HG02943 (cell line): ENCODE results near the gene CMC1.
A peak's percentile ranks its signal among the peaks of the same experiment; 100 is the strongest.
"Not testable (repeated sequence)": the region's sequence is repeated elsewhere in the genome, so short reads cannot be mapped to it uniquely, and the experiment has no call there.

Experiments used
- ATAC-seq: cut with Tn5 transposase; IDR thresholded peaks from one replicate; pipeline ENCODE4 v1.9.1; 2021; ENCODE audit warnings: mild to moderate bottlenecking, low read depth, moderate library complexity; ENCODE audit not compliant: unreplicated experiment

The CMC1 gene

DNA sequence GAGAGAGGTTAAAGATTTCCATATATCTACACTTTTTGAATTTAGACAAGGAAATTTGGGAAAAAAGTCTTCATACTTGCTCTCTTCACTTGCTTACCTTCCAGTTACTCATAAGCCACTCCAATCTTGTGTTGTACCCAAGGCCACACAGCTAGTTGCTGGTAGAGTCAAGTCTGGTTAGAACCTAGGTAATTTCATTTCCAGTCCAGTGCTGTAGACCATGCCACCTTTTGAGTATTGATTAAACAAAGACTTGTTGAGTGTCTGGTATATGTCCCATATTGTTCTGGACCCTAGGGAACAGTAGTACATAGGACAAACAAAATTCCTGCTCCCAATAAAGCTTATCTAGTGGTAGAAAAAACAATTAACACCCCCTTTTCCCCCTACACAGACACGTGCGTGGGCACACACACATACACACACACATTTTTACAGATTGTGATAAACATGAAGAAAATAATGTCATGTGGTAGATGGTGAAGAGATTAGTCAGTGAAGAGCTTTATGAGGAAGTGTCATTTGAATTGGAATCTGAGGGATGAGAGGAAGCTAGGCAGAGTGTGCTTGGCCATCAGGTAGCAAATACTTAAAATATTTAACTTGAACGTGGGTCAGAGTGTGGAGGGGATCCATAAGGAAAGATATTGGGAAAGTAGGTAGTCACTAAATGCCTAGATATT lies 2.1 kb downstream of the CMC1 start:
- ATAC-seq = no peak

- ATAC-seq = no peak
These were observed 3.1 kb downstream of the CMC1 start for GRCh38 chr3:28244491-28244890.

GRCh38 chr3:28247286-28247685 lies 5.9 kb downstream of the CMC1 start:
- no peak for ATAC-seq

- no peak for ATAC-seq
These were observed 9.6 kb downstream of the CMC1 start for GRCh38 chr3:28250999-28251398.

GRCh38 chr3:28252001-28252431 lies 10.6 kb downstream of the CMC1 start:
- no peak for ATAC-seq

DNA sequence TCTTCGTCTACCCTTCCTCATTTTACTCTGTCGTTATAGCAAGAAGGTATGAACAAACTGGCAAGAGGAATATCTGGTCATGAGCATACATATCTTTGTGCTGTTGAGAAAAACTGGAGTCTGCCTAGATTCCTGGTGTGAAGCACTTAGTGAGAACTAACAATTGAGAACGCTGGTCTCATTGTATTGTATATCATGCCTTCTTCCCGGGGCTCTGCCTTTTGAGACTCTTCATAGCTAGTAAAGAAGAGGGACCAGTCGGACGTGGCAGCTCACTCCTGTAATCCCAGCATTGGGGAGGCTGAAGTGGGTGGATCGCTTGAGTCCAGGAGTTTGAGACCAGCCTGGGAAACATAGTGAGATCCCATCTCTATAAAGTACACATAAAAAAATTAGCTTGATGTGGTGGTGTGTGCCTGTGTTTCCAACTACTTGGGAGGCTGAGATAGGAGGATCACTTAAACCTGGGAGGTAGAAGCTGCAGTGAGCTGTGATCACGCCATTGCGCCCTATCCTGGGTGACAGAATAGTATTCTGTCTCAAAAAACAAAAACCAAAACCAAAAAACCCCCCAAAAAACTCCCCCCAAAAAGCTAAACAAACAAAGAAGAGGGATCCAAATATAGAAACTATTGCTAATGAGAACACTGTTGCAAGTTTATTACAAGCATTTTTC lies 11.8 kb downstream of the CMC1 start:
- no peak for ATAC-seq

DNA sequence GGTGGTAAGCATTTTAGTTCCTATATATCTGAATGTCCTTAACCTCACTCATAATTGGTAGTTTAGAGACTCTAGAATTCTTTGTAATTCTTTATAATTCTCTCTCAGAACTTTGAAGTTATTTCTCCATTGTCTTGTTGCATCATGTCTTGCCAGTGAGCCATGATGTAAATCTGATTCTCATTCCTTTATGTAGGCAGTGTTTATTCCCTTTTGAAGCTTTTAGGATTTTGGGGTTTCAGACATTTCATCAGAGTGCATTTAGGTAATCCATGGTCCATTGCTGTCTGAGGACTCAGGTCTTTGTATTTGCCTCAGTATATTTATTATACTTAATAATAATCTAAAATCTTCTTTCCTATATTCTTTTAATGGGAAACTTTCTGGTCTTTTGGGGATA lies 20.6 kb downstream of the CMC1 start:
- ATAC-seq = no peak

- no peak for ATAC-seq
These were observed 24.2 kb downstream of the CMC1 start for GRCh38 chr3:28265641-28266040.

DNA sequence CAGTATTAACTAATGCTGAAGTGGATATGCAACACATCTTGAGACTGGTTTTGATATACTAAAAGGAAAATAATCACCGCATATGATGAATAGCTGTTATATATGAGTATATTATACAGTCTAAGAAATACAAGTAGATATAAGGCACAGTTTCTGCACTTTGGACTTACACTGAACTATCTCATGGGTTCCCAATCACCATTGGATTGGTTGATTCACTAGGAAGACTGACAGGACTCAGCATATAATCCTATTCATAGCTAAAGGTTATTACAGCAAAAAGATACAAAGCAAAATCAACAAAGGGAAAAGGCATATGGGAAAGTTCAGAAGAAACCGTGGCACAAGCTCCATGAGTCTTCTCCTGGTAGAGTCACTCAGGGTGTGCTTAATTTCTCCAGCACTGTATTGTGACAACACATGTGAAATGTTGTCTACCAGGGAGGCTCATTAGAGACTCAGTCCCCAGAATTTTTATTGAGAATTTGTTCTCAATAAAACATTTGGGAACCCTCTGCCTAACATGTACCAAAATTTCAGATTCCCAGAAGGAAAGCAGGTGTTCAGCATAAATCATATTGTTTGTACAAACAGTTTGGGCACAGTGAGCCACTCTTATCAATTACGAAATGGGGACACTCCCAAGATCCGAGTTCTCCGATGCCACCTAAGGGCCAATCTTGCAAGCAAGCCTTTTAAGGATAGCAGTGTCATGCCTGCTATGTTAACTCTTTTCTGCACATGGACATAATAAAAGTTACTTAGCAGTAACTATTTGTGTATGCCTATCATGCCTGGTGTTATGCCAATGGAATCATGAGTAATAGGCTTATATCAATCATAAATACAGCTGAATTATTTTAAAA lies 26.8 kb downstream of the CMC1 start:
- ATAC-seq = no peak

GRCh38 chr3:28268989-28269388 lies 27.6 kb downstream of the CMC1 start:
- no peak for ATAC-seq

GRCh38 chr3:28269884-28270283 lies 28.5 kb downstream of the CMC1 start:
- not testable (repeated sequence) for ATAC-seq

GRCh38 chr3:28273837-28274236 lies 32.4 kb downstream of the CMC1 start:
- ATAC-seq = no peak

DNA sequence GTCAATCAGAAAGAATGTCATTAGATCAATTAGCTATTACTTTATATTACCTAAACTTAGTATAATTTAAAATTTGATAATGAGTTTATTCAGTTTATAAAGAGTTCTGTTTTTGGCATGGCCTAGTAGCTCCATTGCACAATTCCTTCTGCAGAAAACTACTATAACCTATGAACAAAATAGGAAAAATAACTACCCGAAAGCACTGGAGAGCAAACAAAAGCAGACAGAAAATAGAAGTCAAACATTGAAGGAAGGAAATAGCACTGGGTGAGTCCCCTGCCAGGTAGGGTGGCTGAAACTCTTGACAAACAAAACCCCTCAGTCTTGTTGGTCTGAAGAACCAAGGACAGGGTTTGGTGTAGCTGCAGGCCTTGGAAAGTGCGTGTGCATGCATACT lies 37.5 kb downstream of the CMC1 start:
- no peak for ATAC-seq

DNA sequence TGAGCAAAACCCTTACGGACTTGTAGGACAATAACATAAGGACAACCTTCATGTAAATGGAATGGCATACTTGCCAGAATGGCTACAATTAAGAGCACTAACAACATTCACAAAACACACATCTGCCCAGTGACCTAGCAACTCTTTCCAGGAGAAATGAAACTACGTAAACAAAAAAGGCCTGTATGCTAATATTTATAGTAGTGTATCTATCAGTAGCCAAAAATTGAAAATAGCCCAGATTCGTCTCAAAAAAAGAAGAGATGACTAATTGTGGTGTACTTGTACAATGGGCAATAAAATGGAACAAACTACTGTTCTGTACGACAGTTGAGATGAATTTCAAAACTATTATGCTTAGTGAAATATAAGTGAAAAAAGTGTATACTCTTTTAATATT lies 38.4 kb downstream of the CMC1 start:
- ATAC-seq = no peak

GRCh38 chr3:28280781-28281180 lies 39.4 kb downstream of the CMC1 start:
- no peak for ATAC-seq

DNA sequence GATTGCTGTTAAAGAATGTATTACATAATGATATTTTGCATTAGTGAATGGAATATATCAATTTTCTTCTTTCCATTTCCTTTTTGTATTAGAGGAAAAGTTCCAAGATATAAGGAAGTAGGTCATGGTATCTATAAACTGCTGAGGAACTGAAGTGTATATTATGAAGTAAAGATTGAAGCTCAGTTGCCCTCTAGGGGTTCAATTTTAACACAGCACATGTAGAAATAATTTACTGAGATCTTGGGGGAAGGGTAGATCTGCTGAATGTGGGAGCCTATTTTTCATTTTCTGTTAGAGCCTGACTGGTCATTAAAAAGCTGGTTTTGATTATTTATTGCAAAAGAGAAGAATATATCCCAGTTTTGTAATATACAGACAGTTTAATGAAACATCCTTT lies 45.2 kb downstream of the CMC1 start:
- ATAC-seq = peak; percentile 70

DNA sequence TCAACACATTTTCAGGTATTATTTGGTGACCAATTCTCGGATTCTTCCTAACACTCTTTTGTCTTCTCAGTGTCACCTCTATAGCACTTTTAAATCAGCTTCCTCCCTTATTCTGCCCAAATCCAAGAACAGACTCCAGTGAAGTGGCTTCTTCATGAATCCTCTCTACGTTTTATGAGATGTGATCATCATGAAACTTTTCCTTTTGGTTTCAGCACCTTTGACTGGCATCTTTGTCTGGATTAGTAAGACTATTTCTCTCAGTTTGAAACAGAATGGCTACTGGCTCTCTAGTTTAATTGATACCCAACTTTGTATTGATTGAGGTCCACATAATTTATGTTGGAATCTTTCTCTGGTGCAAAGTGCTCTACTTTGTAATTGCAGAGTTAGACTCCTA lies 45.6 kb downstream of the CMC1 start:
- no peak for ATAC-seq

- no peak for ATAC-seq
These were observed 49.5 kb downstream of the CMC1 start for GRCh38 chr3:28290863-28291300.

DNA sequence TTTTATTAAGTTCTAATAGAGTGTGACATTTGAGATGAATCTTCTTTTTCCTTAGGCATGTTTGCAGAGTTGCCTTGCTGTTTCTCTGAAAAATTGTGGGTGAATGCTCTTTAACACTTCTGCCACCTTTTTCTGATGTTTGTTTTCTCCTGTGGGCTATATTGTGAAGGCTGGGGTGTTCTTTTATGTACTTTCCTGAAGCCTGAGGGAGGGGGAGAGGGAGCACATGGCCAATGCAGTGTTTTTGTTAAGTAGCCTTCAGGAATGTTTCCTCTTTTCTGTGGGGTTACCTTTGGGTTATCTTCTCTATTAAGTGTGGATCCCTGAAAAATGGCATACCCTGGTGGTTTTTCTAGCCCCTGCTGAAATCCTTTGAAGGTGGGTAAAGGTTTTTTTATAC lies 50.2 kb downstream of the CMC1 start:
- no peak for ATAC-seq

DNA sequence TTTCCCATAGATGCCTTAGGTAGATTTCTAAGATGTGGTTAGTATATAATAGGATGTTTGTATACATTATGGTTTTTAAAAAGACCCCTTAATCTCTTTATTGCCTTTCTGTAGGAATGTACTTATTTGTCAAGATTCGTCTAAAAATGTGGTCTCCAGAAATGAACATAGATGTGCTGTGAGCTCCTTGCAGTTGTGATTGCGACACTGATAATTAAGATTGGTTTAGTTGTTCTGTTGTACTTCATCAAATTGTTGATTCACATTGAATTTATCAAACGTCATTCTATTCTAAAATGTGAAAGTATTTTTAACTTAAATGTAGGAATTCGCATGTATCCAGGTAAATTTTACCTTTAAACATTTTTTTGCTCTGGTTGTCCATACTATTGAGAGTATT lies 51.2 kb downstream of the CMC1 start:
- no peak for ATAC-seq

GRCh38 chr3:28294667-28295413 lies 53.4 kb downstream of the CMC1 start:
- no peak for ATAC-seq
